Colonic mucosa (tissue), 4 donors: Measurements from ENCODE around the gene ZNF613. TPM values are rescaled to one million over a fixed set of nuclear protein-coding genes. Genes with fewer than 3 reads are reported as not detected.
A peak's percentile ranks its signal among the peaks of the same experiment; 100 is the strongest.
"Not testable (repeated sequence)": the region's sequence is repeated elsewhere in the genome, so short reads cannot be mapped to it uniquely, and the experiment has no call there.

ENCODE experiments used
- DNase-seq: peaks from one replicate; pipeline ENCODE4 v3.0.0-alpha.2; 2020
- H3K27ac ChIP-seq: fragments of 200-600 bp; one replicate; pipeline ENCODE4 v1.8.0; 2021
- H3K27me3 ChIP-seq: fragments of 200-600 bp; one replicate; pipeline ENCODE4 v1.8.0; 2021
- H3K36me3 ChIP-seq: fragments of 200-600 bp; one replicate; pipeline ENCODE4 v1.8.0; 2021
- H3K4me1 ChIP-seq: fragments of 200-600 bp; one replicate; pipeline ENCODE4 v1.8.0; 2021; ENCODE audit warnings: mild to moderate bottlenecking
- H3K4me3 ChIP-seq: fragments of 200-600 bp; one replicate; pipeline ENCODE4 v1.8.0; 2021
- H3K9ac ChIP-seq, 2 donors: one replicate each; pipeline ENCODE4 v1.7.0; 2013; ENCODE audit warnings: control low read depth in 2 of 2, low read depth in 2 of 2, low read length in 2 of 2
- H3K9me3 ChIP-seq: fragments of 200-600 bp; one replicate; pipeline ENCODE4 v1.8.0; 2021
- intact Hi-C: fragments of 100-400 bp; cut with DNase I; formaldehyde crosslinking; loops from one replicate; pipeline ENCODE4 v1.14.1; 2022
- total RNA-seq, 2 donors: library from RNA; stranded (reverse); fragmentation: NEBNext Ultra II Directional in 1 of 2; extraction: Animal tissue kit (Norgen Biotek cat#: 25700) in 1 of 2; gene quantifications; one replicate each; pipeline ENCODE4 v1.2.1, GENCODE V29; 2021
- TF ChIP-seq, protein P1 (sequence below): fragments of 200-600 bp; IDR thresholded peaks from one replicate; pipeline ENCODE4 v1.8.0; 2022; ENCODE audit warnings: antibody characterized with exemption, mild to moderate bottlenecking
- donor health status: healthy.
- donor health status: DM: no; HTN: no; CAD: no.
- donor health status: DM: no; HTN: no; CAD: no.

ZNF613 gene
- total RNA-seq, 2 donors from 2014 or later: 4.2 to 4.4 TPM

DNA sequence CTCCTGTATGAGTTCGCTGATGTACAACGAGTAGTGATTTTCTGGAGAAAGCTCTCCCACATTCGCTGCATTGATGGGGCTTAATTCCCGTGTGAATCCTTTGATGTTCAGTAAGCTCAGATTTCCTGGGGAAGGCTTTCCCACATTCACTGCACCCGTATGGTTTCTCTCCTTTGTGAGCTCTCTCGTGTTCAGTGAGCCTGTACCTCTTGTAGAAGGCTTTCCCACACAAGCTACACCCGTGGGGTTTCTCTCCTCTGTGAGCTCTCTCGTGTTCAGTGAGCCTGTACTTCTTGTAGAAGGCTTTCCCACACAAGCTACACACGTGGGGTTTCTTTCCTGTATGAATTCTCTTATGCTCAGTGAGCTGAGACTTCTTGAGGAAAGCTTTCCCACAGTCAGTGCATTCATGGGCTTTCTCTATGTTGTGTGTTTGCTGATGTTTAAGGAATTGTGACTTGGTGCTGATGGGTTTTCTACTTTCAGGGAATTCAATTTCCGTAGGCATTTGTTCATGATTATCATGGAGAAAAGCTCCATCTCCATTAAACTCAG lies 36.0 kb upstream of the ZNF613 start:
- Histone ChIP-seq H3K27ac (no peak overlapping the region), H3K9ac (no peak overlapping the region), H3K4me3 (no peak overlapping the region), H3K4me1 (no peaks in the 10 kb centered on the region), H3K9me3 (peaks cover 14% of the 10 kb centered on the region), H3K27me3 (no peaks in the 10 kb centered on the region), H3K36me3 (peaks cover 36% of the 10 kb centered on the region)
- DNase-seq: no peak
- TF ChIP-seq, protein P1, sequence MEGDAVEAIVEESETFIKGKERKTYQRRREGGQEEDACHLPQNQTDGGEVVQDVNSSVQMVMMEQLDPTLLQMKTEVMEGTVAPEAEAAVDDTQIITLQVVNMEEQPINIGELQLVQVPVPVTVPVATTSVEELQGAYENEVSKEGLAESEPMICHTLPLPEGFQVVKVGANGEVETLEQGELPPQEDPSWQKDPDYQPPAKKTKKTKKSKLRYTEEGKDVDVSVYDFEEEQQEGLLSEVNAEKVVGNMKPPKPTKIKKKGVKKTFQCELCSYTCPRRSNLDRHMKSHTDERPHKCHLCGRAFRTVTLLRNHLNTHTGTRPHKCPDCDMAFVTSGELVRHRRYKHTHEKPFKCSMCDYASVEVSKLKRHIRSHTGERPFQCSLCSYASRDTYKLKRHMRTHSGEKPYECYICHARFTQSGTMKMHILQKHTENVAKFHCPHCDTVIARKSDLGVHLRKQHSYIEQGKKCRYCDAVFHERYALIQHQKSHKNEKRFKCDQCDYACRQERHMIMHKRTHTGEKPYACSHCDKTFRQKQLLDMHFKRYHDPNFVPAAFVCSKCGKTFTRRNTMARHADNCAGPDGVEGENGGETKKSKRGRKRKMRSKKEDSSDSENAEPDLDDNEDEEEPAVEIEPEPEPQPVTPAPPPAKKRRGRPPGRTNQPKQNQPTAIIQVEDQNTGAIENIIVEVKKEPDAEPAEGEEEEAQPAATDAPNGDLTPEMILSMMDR: no peak
- intact Hi-C loops: no loop called here

DNA sequence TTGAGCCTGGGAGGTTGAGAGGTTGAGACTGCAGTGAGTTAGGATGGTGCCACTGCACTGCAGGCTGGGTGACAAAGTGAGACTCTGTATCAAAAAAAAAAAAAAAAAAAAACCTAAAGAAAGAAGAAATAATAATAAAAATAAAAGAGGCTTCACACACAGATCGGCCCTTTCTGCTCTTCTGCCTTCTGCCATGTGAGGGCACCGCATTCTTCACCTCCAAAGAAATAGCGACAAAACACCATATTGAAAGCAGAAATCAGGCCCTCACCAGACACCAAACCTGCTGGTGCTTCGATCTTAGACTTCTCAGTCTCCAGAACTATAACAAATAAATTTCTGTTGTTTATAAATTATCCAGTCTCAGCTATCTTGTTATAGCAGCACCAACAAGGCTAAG lies 25.4 kb upstream of the ZNF613 start:
- Histone ChIP-seq H3K9me3 (no peaks in the 10 kb centered on the region), H3K27me3 (no peaks in the 10 kb centered on the region), H3K4me1 (peaks cover 5% of the 10 kb centered on the region), H3K36me3 (peaks cover 14% of the 10 kb centered on the region), H3K4me3 (no peak overlapping the region), H3K27ac (no peak overlapping the region), H3K9ac (no peak overlapping the region)
- intact Hi-C loops: no loop called here
- DNase-seq: no peak
- TF ChIP-seq, protein P1: no peak

DNA sequence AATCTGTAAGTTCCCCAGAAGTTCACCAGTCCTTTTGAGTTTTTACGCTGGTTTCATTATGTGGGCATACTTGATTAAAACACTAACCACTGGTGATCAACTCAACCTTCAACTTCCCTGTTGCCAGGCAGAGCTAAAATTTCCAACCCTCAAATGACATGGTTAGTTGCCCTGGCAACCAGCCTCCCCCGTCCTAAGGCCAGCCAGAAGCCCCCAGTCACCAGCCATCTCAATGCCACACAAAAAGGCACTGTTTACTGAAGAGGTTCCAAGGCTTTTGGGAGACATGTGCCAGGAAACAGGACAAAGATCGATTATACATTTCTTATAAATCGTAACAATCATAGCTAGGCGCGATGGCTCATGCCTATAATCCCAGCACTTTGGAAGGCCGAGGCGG lies 24.1 kb upstream of the ZNF613 start:
- Histone ChIP-seq H3K27ac (no peak overlapping the region), H3K4me3 (no peak overlapping the region)
- TF ChIP-seq, protein P1: no peak

DNA sequence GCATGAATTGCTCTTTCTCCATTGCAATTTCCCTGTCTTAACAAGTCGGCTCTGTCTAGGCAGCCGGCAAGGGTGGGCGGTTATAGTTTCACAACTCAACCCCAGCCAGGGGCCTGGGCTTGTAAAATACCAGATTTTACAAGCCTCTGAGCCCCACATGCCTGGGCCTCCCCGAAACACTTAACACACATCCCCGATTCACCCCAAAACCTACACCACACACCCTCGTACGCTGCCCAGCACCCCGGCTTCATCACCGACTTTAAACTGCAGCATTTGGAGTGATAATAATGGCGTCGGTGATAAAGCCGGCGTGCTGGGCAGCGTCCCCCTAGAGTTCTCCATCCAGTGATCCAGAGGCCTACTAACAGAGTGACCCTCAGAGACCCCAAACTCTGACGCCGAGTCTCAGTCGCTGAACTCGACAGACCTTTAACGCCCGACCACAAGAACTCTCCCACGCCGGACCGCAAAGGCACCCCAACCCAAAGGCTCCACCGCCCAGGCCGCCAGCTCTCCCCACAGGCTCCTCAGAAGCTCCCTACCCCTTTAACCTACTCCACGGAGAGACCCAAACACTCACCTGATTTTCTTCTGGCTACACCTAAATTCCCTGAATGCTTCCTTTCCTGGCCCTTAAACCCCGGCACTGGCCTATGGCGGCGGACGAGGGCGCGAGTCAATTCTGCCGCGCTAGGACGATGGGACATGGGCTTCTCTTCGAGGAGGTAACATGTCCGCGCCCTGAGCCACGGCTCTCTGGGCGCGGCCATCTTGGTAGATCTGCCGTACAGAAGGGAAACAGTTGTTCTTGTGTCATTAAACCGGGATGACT lies 22.7 kb upstream of the ZNF613 start, which contains the start of gene ZNF649:
TSS of gene ZNF649 (minus strand) at position 687 of the 835 bp plus-strand sequence. CDS start 4,910 bp downstream, outside the sequence.
- H3K9me3 ChIP-seq: no peaks in the 10 kb centered on the region
- H3K27ac ChIP-seq: peak within 1 kb of the TSS; percentile 42

More for the DNA sequence above, 24.1 kb upstream of the ZNF613 start:
- no peak overlapping the region for H3K9ac ChIP-seq
- peaks cover 13% of the 10 kb centered on the region for H3K36me3 ChIP-seq
- H3K9me3 ChIP-seq: no peaks in the 10 kb centered on the region
- DNase-seq: no peak
- H3K4me1 ChIP-seq: peaks cover 5% of the 10 kb centered on the region
- intact Hi-C loops: no loop called here
- H3K27me3 ChIP-seq: no peaks in the 10 kb centered on the region

DNA sequence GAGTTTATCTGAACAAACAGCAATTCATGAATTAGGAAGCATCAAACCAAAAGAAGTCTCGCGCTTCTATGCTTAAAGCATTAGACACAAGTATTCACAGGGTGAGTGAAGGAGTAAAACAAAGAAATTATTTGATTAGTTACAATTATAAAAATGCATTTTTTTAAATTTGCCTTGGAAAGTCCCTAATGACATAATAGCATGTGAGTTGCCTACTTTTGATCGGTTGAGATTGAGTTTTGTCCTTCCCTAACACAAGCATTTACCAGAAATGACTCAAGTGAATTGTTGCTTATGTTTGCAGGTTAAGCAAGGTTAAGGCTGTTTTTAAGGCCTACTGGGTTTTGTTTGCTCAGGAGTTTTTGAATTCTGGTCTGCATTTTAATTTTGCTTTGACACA lies 22.1 kb upstream of the ZNF613 start:
- no peak for DNase-seq

More for the DNA sequence above, 22.7 kb upstream of the ZNF613 start, which contains the start of gene ZNF649:
- intact Hi-C loops: no loop called here
- Histone ChIP-seq H3K4me3 (peak within 1 kb of the TSS; percentile 75), H3K27me3 (no peaks in the 10 kb centered on the region), H3K9ac (peak within 1 kb of the TSS; percentile 71 to 81), H3K36me3 (peaks cover under 1% of the 10 kb centered on the region), H3K4me1 (peaks cover 5% of the 10 kb centered on the region)
- peak; percentile 86 for DNase-seq
- TF ChIP-seq, protein P1: no peak

DNA sequence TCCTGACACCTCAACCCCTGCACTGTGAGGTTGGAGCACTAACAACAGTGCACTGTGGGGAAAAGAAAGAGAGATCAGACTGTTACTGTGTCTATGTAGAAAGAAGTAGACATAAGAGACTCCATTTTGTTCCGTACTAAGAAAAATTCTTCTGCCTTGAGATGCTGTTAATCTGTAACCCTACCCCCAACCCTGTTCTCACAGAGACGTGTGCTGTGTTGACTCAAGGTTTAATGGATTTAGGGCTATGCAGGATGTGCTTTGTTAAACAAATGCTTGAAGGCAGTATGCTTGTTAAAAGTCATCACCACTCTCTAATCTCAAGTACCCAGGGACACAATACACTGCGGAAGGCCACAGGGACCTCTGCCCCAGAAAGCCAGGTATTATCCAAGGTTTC lies 21.6 kb upstream of the ZNF613 start:
- intact Hi-C loops, H3K4me1 ChIP-seq, H3K9me3 ChIP-seq, DNase-seq, H3K36me3 ChIP-seq, H3K27ac ChIP-seq, H3K27me3 ChIP-seq, H3K9ac ChIP-seq, H3K4me3 ChIP-seq: not testable (repeated sequence)

More for the DNA sequence above, 22.1 kb upstream of the ZNF613 start:
- TF ChIP-seq, protein P1: no peak
- intact Hi-C loops: no loop called here
- Histone ChIP-seq H3K9me3 (no peaks in the 10 kb centered on the region), H3K36me3 (no peaks in the 10 kb centered on the region), H3K27me3 (no peaks in the 10 kb centered on the region), H3K4me1 (peaks cover 5% of the 10 kb centered on the region), H3K27ac (no peak overlapping the region), H3K4me3 (no peak overlapping the region), H3K9ac (no peak overlapping the region)

DNA sequence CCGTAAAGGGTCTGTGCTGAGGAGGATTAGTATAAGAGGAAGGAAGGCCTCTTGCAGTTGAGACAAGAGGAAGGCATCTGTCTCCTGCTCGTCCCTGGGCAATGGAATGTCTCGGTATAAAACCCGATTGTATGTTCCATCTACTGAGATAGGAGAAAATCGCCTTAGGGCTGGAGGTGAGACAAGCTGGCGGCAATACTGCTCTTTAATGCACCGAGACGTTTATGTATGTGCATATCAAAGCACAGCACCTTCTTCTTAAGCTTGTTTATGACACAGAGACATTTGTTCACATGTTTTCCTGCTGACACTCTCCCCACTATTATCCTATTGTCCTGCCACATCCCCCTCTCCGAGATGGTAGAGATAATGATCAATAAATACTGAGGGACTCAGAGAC lies 21.2 kb upstream of the ZNF613 start:
- DNase-seq, H3K27me3 ChIP-seq, intact Hi-C loops, H3K27ac ChIP-seq, H3K36me3 ChIP-seq, H3K9ac ChIP-seq, H3K4me3 ChIP-seq, H3K9me3 ChIP-seq, H3K4me1 ChIP-seq: not testable (repeated sequence)

DNA sequence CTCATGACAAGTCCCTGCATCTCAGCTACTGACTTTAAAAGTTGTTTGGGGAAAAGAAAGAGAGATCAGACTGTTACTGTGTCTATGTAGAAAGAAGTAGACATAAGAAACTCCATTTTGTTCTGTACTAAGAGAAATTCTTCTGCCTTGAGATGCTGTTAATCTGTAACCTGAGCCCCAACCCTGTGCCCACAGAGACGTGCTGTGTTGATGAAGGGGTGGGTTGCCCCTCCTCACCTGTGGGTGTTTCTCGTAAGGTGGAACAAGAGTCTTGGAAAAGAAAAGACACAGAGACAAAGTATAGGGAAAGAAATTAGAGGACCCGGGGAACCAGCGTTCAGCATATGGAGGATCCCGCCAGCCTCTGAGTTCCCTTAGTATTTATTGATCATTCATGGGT lies 19.3 kb upstream of the ZNF613 start:
- intact Hi-C loops, H3K9me3 ChIP-seq: not testable (repeated sequence)

More for the DNA sequence above, 19.3 kb upstream of the ZNF613 start:
- not testable (repeated sequence) for H3K4me1 ChIP-seq, H3K9ac ChIP-seq, H3K27ac ChIP-seq, H3K27me3 ChIP-seq, H3K36me3 ChIP-seq, DNase-seq, H3K4me3 ChIP-seq
